Stimulated activated CD8-positive, alpha-beta memory T cell treated with anti-CD3 and anti-CD28 coated beads, Interleukin-2, amount 100 ng/mL, for 48 hours (primary cell): ENCODE results near the gene PERM1.
A peak's percentile ranks its signal among the peaks of the same experiment; 100 is the strongest.
"Not testable (repeated sequence)": the region's sequence is repeated elsewhere in the genome, so short reads cannot be mapped to it uniquely, and the experiment has no call there.

Source experiments
- DNase-seq, 2 donors: peaks; one replicate each; pipeline ENCODE4 v3.0.0-alpha.2; 2020; ENCODE audit warnings: low read depth in 2 of 2

Gene PERM1

GRCh38 chr1:998995-999724, 17.3 kb upstream of the PERM1 start:
- no peak for DNase-seq

- no peak for DNase-seq
These were observed 16.8 kb upstream of the PERM1 start for GRCh38 chr1:998745-998994.

DNA sequence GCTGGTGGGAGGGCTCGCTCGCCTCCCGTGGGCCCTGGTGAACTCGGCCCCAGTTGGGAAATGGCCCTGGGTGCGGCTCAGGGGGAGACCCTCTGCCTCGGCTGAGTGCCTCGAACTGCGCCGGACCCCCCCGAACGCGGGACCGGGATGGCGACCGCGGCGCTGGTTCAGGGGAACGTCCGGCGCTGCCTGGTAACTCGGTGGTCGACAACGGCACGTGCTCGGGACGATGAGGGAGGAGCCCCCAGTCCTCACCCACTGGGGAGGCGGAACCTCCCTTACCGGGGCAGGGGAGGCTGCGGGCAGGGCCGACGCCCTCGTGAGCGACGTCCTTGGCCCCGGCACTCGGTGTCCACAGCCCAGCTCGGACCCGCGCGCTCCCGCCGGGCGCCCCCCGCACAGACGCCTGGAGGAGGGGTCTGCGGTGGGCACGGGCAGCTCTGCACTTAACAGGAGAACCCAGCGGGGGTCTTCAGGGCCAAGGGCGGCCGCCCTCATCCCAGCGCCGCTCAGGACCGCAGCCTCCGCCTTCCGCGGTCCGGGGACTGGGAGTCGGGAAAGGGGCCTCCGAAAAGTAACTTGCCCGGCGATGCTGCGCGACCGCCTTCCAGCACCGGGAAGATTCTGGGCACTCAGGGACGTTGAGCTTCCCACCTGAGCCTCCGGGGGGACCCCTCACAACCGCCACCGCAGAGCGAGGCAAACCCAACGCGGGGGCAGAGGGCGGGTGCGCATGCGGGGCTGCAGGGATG, 16.3 kb upstream of the PERM1 start:
- no peak for DNase-seq

DNA sequence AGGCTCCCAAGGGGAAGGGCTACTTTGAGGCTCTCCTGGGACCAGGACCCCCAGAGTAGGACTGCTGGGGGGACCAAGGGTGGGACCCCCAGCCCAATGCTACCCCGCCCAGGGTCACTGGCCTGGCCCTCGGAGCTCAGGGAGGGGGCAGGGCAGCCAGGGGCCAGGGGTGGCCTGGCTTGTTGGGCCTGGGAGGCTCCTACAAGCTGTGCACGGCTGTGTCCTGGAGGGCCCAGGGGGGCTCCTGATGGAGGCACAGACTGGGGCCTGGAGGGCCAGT, 15.8 kb upstream of the PERM1 start:
- no peak for DNase-seq

DNA sequence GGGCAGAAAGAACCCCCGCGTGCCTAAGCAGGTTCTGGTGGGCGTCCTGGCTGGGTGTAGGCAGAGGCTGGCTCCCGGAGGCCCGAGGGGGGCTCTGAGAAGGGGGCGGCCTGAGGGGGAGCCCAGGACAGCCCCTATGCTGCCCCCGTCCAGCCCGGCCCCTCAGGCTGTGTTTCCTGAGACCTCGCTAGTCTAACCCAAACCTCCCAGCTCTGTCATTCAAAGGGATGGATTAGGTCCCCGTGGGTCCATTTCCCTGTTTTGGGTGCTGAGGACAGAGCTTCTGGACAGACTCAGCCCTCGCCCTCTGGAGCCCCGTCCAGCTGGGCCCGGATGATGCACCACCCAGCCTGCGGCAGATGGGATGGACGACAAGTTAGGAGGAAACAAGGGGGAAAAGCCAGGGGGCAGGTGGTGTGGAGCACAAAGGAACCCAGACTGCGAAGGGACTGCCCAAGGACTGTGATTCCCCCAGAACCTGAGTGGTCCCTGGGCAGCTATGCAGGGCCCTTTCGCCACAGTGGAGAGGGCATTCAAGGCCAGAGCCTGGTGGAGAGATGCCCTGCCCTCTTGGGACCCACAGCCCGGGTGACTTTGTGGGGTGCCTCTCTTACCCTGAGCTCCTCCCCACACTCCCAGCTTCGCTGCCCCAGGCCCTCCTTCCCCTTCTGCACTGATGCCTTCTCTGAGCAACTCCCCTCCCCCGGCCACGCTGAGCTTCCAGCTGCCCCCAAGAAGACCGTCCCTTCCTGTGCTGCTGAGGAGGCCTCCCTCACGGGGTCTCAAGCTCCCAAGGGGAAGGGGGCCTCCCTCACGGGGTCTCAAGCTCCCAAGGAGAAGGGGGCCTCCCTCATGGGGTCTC, 15.2 kb upstream of the PERM1 start:
- no peak for DNase-seq

DNA sequence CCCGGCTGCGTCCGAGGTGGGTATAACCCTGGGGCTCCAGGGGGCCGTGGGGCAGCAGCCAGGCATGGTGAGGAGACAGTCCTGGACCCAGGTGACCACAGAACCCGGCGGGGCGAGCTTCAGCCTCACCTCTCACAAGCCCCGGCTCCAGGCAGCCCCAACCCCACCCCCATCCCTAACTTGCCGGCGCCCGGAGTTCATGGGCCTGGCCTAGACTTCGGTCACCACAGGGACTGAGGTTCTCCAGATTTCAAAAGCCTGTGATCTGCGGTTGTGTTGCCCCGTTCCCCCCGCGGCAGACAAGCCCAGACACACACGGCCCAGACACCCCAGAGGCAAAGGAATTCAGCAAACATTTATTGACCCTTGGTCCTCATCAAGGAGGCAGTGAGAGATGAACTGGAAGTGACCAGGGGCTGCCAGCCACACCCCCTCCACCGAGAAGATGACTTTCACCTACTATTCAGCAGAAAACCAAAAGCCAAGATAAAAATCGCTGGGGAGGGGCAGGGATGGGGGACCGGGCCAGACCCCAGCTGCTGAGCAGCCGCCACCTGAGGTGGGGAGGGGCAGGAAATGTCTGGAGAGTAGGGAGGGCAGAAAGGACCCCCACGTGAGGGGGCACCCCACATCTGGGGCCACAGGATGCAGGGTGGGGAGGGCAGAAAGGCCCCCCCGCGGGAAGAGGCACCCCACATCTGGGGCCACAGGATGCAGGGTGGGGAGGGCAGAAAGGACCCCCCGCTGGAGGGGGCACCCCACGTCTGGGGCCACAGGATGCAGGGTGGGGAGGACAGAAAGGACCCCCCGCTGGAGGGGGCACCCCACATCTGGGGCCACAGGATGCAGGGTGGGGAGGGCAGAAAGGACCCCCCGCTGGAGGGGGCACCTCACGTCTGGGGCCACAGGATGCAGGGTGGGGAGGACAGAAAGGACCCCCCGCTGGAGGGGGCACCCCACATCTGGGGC, 14.1 kb upstream of the PERM1 start:
- DNase-seq = no peak

DNA sequence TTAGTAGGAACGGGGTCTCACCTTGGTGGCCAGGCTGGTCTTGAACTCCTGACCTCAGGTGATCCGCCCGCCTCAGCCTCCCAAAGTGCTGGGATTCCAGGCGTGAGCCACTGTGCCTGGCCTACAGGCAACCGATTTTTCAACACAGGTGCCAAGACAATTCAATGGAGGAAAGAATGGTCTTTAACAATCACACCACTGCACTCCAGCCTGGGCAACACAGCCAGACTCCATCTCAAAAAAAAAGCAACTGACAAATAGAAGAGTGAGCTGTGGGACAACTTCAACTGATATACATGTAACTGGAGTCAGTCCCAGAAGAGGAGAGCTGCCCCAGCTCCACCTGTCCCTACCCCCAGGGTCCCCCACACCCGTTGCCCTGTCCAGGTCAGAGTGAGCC, 12.7 kb upstream of the PERM1 start:
- DNase-seq = not testable (repeated sequence)

DNA sequence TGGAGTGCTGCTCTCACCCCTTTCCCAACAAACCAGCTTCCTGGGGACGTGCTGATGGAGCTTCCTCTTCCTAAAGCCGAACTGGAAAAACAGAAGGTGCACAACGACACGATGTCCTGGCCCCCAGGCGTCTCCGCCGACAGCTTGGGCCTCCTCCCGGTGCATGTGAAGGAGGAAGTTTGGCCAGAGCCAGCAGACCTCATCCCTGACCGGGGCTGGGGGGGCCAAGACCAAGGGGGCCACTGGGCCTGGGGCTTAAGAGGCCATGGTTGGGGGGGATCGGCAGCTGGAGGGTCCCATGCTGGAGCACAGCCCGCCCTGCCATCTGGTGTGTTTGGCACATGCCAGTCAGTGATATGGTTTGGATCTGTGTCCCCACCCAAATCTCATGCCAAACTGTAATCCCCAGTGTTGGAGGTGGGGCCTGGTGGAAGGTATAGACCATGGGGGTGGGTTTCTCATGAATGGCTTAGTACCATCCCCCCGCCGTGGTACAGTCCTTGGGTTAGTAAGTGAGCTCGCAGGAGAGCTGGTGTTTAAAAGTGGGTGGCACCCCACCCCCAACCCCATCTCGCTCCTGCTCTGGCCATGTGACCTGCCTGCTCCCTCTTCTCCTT, 11.6 kb upstream of the PERM1 start:
- DNase-seq = no peak

DNA sequence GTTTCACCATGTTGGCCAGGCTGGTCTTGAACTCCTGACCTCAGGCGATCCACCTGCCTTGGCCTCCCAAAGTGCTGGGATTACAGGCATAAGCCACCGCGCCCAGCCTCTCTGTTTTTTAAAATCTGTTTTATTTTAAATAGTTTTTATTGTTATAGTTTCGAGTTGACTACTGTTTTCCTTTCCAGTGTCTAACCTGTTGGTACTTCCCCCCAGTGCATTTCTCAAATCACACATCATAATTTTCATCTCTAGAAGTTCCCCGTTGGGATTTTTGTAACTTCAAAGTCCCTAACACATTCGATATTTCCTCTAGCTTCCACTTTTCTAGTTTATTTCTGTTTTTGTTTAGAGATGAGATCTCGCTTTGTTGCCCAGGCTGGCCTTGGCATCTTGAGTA, 10.5 kb upstream of the PERM1 start:
- no peak for DNase-seq

- DNase-seq = no peak
These were observed 10.0 kb upstream of the PERM1 start for GRCh38 chr1:991895-992294.

- DNase-seq = not testable (repeated sequence)
These were observed 9.4 kb upstream of the PERM1 start for GRCh38 chr1:991275-991674.

- not testable (repeated sequence) for DNase-seq
These were observed 6.2 kb upstream of the PERM1 start for GRCh38 chr1:988061-988460.

DNA sequence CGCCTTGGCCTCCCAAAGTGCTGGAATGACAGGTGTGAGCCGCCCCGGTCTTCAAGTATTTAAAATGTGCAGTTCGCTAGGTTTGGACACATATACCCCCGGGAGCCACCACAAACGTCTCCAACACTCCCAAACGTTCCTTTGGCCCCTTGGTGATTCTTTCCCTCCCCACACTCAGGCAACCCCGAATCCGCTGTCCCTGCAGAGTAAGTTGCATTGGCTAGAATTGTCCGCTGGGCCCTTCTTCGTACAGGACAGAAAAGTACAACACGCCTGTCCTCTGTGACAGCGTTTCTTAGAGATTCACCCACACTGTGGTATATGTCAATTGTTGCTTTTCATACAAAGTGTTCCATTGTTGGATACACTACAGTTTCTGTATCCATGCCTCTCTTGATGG, 3.2 kb upstream of the PERM1 start:
- DNase-seq = no peak

DNA sequence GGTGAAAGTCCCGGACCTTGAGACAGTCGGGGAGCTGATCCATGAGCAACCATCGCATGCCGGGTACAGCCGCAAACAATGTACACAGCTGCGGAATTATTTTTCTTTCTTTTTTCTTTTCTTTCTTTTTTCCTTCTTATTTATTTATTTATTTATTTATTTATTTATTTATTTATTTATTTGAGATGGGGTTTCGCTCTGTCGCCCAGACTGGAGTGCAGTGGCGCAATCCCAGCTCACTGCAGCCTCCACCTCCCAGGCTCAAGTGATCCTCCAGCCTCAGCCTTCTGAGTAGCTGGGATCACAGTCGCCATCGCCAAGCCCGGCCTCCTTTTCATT, 2.6 kb upstream of the PERM1 start:
- no peak for DNase-seq

DNA sequence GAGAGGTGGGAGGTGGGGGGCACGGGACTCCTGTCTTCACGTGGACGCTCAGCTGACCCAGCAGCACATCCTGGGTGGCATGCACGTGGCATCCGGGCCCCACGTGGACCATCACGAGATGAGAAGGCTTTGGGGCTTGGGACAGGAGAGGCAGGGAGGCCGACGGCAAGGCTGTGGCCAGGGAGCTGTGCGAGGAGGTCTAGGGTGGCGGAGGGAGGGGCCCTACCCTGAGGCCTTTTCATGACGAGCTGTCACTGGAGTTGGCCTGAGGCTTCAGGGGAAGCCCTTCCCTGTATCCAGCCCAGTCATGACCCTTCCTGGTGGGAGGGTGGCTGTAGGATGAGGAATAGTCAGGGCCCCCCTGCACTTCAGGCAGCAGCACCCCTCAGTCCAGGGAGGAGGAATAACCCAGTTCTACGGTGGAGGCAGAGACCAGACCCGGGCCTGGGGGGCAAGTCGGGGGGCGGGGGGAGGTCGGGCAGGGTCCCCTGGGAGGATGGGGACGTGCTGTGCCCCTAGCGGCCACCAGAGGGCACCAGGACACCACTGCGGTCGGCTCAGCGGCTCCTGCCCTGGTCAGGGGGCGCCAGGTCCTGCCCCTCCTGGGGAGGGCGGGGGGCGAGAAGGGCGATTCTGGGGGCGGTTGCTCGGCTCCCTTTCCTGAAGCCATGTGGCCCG, 2.0 kb upstream of the PERM1 start:
- peak; percentile 53 to 58 for DNase-seq

- no peak for DNase-seq
These were observed 1.0 kb upstream of the PERM1 start for GRCh38 chr1:982765-983436.

- DNase-seq = no peak
These were observed 370 bp downstream of the PERM1 start for GRCh38 chr1:981491-981954.

DNA sequence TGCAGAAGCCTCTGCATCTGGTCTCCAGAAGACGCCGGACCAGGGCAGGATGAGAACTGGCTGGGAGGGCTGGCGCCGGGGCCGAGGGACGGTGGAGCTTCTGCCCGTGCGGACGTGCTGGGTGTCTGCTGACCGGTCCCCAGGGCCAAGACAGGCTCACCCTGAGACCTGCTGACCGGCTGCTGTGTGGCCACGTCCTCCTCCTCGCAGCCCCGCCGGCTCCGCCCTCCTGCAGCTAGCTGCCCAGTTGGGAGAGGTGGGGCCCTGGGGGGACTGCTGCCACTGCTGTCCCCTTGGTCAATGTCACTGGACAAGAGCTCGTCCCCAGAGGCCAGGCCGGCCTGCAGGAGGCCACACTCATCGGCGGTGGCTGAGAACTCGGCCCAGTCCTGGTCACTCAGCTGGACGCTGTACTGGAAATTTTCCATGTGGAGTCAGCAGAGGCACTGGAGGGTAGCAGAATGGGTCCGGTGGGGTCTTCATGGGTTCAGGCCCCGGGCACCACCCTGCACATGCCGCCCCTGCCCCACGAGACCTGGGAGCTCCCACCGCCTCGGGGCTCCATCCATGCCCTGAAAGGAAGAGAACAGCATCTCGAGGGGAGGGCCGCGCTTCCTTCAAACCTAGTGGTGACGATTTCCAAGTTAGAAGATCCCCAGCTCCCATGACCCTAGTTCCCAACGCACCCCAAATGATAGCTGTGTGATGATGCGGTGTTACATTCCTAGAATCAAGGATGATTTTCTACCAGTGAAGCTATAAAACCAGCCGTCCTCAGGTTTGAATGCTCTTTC, 1.1 kb downstream of the PERM1 start:
- no peak for DNase-seq

GRCh38 chr1:980137-980571, 1.7 kb downstream of the PERM1 start:
- no peak for DNase-seq

- DNase-seq = no peak
These were observed 2.2 kb downstream of the PERM1 start for GRCh38 chr1:979744-980072.
